ENCODE results near the gene RRBP1. TPM values are rescaled to one million over a fixed set of nuclear protein-coding genes. Genes with fewer than 3 reads are reported as not detected.

RRBP1 gene
- total RNA-seq, 1 experiment from 2014 or later, result 83.3 TPM

DNA sequence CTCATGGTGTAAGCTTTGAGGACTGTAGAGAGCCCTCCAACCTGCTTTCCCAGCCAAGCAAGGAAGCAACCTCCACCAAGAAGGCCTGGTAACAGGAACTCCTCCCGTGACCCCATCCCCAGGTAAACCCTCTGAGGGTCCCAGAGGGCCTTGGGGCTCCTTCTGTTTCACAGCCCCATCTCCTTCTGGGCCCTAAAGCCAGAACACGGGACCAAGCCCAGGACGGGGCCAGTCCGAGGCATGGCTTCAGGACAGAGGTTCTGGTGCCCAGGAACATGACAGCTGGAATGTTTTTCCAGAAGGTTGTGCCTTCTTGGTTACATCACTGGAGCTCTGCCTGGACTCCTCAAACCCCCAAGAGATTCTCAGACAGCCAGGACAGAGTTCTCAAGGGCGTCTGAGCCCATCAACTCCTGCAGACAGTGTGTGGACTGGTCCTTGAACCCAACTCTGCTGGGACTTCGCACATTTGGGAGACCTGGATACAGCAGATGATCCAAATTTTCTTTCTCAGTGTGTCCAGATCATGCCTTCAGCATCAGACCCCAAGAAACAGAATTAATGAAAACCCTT, 43.1 kb downstream of the RRBP1 start:
- peaks cover 16% of the 10 kb centered on the region for H3K36me3 ChIP-seq
- DNase-seq, result no peak
- H3K9me3 ChIP-seq, result no peaks in the 10 kb centered on the region
- H3K4me3 ChIP-seq, result no peak overlapping the region
- no peaks in the 10 kb centered on the region for H3K27me3 ChIP-seq

DNA sequence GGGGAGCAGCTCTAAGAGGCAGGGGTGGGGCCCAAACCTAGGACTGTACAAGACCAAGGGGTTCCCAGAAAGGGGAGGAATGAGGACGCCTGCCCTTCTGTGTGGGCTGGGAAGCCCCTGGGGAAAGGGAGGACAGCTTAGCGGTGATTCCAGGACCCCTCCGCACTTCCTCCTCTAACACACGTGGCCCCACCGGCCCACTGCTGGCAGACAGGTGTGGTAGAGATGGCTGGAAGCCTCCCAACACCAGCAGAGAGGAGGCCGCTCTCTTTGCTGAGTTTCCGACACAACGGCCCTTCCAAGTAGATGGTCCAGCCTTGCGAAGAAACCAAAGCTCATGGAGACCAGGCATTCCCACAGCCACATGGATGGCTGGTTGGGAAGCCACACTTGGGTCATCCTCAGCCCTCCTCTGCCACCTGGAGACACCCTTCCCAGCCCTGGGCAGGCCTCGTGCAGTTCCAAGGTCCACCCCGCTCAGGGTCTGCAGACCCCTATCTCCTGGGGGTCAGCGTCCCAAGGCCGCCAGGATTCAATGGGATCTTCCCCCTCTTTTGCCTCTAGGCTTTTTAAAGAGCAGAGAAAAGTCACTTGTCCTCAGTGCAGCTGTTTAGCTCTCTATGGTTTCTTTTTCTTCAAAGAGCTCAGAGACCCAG, 43.9 kb downstream of the RRBP1 start:
- no peak for DNase-seq
- Histone ChIP-seq H3K36me3 (peaks cover 16% of the 10 kb centered on the region), H3K27me3 (no peaks in the 10 kb centered on the region), H3K4me3 (no peak overlapping the region), H3K9me3 (no peaks in the 10 kb centered on the region)

DNA sequence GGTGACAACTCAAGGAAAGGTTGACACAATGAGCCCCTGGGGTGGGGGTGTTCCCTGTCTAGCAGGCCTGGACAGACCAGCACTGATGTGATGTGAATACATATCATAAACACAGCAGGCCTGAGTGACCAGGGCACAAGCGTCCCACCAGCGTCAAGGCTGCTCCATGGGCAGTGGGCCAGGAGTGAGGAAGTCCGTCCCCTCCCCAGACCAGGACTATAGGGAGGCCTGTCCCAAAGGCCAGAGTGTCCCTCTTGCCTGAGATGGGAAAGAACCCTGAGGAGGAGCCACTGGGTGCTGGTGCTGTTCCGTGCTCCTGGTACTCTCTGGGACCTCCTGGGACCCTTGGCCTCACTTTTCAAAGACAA, 44.6 kb downstream of the RRBP1 start:
- Histone ChIP-seq H3K36me3 (peaks cover 19% of the 10 kb centered on the region), H3K27me3 (no peaks in the 10 kb centered on the region), H3K4me3 (no peak overlapping the region), H3K9me3 (no peaks in the 10 kb centered on the region)
- no peak for DNase-seq

DNA sequence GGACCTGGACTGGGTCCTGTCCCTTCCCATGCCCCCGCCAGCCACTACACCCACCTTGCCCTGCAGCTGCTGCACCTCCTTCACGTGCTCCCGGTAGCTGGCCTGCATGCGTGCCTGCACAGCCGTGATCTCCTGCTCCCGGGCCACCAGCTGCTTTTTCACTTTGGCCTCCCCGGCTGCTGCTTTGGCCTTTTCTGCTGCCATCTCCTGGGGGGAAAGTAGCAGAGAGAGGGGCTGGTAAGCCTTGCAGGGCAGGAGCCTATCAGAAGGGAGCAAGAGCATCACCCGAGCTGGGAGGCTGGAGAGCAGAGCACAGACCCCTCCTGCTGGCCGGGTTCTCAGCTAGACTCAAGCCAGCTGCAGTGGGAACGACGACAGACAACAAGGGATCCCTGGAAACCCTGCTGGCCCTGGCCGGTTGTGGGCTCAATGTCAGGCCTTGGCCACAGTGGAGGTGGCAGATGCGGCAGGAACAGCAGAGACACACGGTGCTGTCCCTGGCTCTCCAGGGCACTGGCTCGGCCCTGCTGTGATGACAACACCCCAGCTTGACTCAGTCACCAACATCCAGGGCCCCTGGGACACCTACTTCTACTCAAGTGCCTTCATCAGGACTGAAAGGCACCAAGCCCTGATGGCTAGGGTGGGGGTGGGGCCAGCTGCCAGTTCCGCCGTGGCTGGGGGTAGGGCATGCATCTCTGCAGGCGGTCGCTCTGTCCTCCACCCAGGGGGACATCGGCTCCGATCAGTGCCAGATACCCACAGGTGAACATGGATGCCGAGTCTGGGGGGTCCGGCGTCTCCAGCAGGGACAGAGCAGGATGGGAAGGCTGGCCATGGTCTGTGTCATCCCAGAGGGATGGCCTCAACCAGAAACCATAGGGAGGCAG, 45.3 kb downstream of the RRBP1 start:
- no peak for DNase-seq
- Histone ChIP-seq H3K36me3 (peaks cover 20% of the 10 kb centered on the region), H3K27me3 (no peaks in the 10 kb centered on the region), H3K9me3 (no peaks in the 10 kb centered on the region), H3K4me3 (no peak overlapping the region)

DNA sequence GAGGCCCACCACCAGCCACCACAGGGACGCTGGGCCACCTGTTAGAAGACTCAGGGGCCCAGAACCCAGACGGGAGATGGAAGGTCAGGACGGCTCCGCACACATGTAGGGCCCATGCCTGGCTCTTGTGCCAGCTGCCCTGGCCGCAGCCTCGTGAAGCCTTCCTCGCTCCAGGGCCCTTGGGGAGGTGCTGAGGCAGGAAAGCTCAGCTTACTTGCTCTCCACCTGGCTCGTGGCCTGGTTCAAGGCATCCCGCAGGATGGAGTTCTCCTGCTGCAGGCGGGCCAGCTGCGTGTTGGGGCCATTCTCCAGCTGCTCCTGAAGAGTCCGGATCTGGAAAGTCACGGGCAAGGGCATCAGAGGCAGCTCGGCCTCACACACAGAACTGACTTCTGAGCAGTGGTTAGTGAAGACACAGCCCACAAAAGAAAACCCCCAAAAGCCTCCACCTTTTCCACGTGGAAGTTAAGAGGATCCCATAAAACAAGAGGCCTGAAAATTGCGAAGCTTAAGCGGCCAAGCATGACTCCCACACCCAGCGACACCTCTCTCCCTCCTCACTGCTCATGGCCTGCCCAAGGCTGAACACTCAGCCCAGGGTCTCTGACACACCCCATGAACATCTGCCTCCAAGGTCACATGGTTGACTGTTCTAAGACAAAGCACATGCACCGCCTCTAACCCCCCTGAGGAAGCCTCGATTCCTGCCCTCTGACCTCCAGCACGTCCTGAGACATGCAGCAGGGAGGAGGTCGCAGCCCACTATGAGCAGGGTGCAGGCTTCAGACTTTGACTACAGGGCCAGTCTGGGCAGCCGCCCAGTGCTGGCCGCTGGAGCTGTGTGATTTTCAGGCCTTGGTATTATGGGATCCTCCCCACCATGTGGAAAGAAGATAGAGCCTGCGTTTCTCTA, 46.5 kb downstream of the RRBP1 start:
- Histone ChIP-seq H3K36me3 (peaks cover 23% of the 10 kb centered on the region), H3K9me3 (no peaks in the 10 kb centered on the region), H3K27me3 (no peaks in the 10 kb centered on the region), H3K4me3 (no peak overlapping the region)
- DNase-seq, result no peak

DNA sequence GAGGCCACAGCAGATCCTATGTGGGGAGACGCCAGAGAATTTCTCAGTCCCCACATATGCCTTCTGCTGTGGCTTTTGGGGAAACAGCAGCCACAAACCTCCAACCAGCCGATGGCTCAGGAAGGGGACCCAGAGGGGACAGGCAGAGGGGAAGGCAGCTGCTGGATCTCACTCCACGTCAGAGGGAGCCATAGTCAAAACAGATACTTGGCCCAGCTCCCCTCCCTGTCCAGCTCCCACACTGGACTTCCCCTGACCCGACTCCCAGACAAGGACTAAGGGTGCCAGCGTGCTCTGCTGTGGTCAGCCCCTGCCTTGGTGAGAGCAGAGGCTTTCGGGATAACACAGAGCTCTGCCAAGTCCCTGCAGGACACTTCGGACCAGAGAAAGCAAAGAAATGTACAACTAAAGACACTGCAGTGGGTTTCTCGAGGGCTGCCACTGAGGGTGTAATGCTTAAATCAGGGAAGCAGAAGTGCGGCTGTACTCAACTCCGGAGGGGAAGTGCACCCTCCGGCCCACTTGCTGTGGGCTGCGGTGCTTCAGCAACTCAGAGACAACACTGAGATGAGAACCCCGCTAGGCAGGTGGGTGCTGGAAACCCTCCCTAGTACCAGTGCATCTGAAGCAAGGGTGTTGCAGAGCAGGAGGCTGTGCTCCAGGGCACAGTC, 47.2 kb downstream of the RRBP1 start:
- DNase-seq, result no peak
- no peak overlapping the region for H3K4me3 ChIP-seq
- H3K9me3 ChIP-seq, result no peaks in the 10 kb centered on the region
- no peaks in the 10 kb centered on the region for H3K27me3 ChIP-seq
- peaks cover 29% of the 10 kb centered on the region for H3K36me3 ChIP-seq

DNA sequence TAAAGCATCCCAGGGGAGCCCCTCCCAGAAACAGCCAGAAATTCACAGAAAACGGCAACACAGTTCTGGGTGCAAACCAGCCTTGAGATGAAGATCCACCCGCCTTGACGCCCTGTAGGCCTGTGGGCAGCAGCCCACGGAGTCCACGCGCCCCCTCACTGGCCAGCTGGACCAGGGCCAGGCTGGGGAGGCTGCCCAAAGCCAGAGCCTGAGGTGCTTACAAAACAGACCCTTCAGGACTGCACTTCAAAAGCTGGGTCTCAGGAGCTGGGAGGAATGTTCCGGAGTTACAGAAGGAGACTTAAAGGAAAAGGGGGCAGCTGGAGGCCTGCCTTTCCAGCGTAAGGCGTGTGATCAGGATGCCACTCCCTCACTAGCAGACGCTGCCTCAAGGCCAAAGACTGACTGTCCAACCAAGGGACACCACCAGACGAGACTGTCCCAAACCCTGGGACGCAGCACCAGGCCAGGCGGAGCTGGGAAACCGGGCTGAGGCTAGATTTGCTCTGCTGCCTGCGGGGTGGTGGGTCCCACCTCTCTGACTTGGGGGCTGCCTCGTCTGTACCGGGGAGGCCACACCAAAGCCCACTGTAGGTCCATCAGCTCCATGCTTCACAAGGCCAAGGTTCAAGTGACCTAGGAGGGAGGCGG, 48.1 kb downstream of the RRBP1 start:
- Histone ChIP-seq H3K36me3 (peaks cover 29% of the 10 kb centered on the region), H3K27me3 (no peaks in the 10 kb centered on the region), H3K9me3 (no peaks in the 10 kb centered on the region), H3K4me3 (no peak overlapping the region)
- no peak for DNase-seq

DNA sequence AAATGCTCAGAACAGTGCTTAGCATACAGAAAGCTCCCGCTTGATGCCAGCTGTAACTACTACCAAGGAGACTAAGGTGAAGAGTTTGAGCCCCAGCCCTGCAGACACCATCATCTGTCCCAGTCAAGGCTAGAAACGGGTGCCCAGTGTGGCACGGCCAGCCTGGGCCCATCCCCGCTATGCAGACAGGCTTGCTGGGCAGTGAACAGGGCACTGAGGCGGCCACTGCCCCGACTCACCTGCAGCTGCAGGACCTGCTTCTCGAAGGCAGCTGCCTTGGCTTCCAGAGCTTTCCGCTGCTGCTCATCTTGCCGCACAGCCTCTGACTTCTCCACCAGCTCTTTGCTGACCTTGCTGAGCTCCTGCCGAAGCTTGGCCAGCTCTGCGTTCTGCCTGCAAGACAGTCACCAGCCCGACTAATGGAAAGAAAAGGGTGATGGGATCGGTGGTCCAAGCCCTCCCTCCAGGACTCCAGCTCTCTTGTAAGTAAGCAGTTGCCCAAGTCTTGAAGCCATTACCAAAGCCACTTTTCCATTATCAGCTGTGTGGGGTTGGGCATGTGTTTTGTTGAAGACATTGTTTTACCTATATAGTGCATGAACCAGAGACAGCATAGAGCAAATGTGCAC, 48.7 kb downstream of the RRBP1 start:
- no peaks in the 10 kb centered on the region for H3K27me3 ChIP-seq
- H3K9me3 ChIP-seq, result no peaks in the 10 kb centered on the region
- H3K4me3 ChIP-seq, result no peak overlapping the region
- DNase-seq, result no peak
- peaks cover 27% of the 10 kb centered on the region for H3K36me3 ChIP-seq

DNA sequence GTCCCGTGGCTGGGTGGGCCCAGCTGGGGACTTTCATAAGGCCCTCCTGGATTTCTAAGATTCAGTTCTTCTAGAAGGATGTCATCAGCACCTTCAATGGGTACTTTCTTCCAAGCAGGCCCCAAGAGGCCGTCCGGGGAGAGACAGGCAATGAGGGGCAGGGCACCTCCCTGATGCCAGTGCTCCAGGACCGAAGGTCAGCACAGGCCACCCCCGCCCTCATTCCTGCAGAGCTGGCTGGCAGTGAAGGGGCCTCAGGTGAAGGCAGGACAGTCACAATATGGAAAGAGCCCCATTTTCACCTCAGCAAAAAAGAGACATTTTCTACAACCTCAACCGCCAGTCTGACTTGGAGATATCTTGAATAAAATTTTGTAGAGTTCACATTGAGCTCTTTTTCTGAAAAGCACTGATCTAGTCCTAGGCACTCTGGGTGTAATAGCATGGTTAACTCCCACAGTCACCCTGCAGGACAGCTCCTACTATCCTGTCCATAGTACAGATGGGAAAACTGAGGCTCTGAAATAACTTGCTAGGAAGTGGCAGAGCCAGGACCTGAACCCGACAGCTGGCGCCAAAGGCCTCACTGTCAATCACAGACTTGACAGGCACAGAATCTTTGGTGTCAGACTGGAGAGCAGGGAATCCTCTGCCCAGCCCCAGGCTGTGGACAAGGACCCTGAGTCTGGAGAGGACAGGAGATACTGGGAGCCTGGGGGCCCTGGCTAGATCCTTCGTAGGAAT, 50.3 kb downstream of the RRBP1 start:
- Histone ChIP-seq H3K27me3 (no peaks in the 10 kb centered on the region), H3K4me3 (no peak overlapping the region), H3K9me3 (no peaks in the 10 kb centered on the region), H3K36me3 (peaks cover 29% of the 10 kb centered on the region)
- DNase-seq, result no peak

DNA sequence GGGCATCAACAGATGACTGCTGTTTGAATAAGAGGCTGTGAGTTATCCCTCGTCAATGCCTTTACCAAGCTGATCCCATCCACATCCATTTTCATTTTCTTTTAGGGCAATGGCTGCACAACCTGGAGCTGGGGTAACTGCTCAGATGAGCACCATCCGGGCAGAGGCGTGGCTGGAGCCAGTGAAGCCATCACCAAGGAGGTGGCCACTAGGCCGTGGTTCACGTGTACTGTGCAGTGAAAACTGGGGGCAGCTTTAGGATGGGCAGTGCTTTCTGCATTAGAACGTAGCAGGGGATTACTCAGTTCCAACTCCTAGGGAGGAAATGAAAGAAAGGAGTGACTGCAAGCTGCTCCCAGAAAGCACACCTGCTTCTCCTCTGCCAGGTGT, 51.2 kb downstream of the RRBP1 start:
- H3K36me3 ChIP-seq, result peaks cover 22% of the 10 kb centered on the region
- DNase-seq, result no peak

DNA sequence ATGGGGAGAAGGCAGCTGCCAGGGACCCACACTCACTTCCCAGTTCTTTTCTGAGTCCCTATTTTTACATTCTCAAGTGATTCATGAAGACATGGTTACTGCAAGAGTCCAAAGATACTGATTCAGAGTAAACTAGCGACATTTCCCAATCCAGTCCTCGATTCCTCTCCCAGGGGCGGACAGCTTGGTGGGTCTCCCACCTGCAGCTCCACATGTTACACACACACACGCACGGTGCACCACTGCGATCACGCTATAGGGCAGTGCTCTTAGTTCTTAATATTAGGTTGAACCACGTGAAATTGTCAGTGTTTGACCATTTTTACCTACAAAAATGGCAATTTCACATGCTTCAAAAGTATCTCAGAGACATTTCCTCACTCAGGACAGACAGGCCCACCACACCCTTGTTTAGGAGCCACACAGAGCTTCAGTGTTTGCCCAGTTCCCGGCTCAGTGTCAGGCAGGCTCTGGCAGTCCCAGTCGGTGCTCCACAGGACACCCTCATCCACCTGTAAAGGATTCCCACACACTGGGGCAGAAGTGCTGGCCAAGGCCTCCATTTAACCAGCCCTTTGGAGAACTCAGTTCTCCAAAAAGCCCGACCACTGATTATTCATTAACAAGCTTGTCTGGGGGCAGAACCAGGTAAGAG, 51.8 kb downstream of the RRBP1 start:
- no peaks in the 10 kb centered on the region for H3K27me3 ChIP-seq
- peaks cover 20% of the 10 kb centered on the region for H3K36me3 ChIP-seq
- H3K9me3 ChIP-seq, result no peaks in the 10 kb centered on the region
- no peak for DNase-seq
- no peak overlapping the region for H3K4me3 ChIP-seq

More for the DNA sequence above, 51.2 kb downstream of the RRBP1 start:
- no peak overlapping the region for H3K4me3 ChIP-seq
- no peaks in the 10 kb centered on the region for H3K27me3 ChIP-seq
- H3K9me3 ChIP-seq, result no peaks in the 10 kb centered on the region

DNA sequence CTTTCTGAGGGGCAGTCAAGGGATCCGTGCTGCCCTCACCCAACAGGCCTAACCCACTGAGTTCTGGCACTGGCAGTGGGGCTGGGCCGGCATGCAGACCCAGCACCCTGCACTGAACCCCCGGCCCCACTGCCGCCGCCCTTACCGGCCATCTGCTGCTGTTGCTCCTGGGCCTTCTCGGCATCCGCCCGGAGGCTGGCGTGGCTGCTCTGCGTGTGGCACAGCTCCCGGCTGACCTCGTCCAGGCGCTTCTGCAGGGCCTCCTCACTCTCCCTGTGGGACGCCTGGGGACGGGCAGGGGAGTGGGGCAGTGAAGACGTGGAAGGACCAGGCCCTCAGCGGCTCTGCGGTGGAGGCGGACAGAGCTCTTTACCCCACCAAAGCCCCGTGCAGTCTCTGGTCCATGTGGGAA, 52.4 kb downstream of the RRBP1 start:
- Histone ChIP-seq H3K36me3 (peaks cover 19% of the 10 kb centered on the region), H3K4me3 (no peak overlapping the region), H3K27me3 (no peaks in the 10 kb centered on the region), H3K9me3 (no peaks in the 10 kb centered on the region)
- DNase-seq, result no peak

DNA sequence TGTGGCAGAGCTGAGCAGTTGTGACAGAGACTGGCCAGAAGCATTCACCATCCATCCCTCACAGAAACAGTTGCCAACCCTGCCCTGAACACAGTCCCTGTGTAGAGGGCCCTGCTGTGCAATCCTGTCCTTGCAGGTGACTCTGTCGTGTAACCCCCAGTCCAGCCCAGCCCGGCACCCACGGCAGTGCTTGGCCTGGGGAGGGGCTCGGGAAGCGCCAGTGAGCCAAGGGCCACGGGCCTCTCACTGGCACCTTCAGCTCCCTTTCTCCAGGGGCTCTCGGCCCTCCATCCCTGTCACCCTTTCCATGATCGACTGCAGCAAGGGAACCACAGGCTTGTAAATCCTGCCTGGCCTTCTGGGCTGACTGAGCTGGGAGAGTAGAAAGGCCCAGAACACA, 53.0 kb downstream of the RRBP1 start:
- Histone ChIP-seq H3K4me3 (no peak overlapping the region), H3K27me3 (no peaks in the 10 kb centered on the region), H3K36me3 (peaks cover 19% of the 10 kb centered on the region), H3K9me3 (no peaks in the 10 kb centered on the region)
- no peak for DNase-seq

DNA sequence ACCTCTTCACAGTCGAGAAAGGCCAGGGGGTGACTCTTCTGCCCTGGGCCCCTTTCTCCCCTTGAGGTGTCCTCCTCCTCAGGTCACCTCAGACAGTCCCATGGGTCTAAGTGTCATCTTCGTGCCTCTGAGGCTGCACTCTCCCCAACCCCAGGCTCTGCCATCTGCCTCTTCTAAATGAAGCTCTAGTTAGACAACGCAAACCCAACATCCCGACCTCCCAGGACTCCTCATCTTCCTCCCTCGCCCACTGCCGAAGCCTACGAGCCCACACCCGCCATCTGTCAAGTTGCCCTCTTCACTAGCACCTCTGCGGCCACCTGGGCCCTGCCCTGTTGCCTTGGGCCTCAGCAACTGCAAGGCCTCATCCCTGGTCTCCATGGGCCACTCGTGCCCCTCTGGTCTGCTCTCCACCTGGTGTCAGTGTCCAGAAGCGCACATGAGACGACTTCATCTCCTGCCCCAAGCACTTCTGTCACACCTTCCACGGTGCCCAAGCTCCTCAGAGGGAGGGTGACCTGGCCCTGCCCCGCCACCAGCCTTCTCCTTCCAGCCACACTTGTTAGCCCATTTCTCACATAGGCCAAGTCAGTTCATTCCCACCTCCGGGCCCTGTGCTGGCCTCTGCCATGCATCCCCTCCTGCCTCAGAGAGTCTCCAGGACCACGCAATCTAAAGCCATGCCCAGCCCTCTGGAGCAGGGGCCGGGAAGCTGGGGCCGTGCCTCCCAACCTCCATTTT, 53.8 kb downstream of the RRBP1 start:
- H3K4me3 ChIP-seq, result no peak overlapping the region
- H3K27me3 ChIP-seq, result no peaks in the 10 kb centered on the region
- H3K36me3 ChIP-seq, result peaks cover 19% of the 10 kb centered on the region
- H3K9me3 ChIP-seq, result no peaks in the 10 kb centered on the region
- no peak for DNase-seq
